ENCODE measurements around the gene SYNGR2. TPM values are rescaled to one million over a fixed set of nuclear protein-coding genes. Genes with fewer than 3 reads are reported as not detected.

SYNGR2 gene
- polyA plus RNA-seq, 1 donor (not counting 4 experiments of a cell fraction or from before 2014, with no cell fraction given): 103 TPM

DNA sequence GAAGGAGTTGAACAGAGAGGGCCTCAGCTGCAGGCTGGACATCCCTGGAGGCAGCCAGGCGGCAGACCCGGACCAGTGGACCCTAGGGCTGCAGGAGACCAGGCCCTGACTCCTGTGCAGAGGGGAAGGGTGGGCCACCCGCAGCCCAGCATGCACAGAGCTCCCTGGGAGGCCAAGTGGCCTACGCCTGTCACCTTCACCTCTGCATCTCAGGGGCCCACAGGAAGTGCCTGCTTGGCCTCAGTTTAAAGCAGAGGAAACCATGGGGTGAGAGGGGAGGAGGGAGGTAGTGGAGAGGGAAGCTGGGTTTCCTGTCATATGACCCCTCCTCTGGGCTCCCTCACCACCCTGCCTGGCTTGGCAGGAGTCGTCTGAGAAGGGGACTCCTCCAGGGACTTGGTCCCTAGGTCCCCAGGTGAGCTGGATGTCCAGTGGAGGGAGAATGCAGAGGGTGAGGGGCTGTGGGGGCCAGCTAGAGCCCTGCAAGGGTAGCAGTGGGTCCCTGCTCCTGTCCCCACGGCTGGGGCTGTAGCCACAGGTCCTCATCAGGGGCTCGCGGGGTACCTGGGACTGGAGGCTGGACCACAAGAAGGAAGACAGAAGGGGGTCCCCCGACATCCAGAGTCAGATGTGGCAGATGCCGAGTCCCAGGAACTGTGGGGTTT, 37.8 kb upstream of the SYNGR2 start, which contains the start of gene TMC8:
TMC8 (plus strand) TSS at position 335 of the 665 bp plus-strand sequence. CDS start 818 bp downstream, outside the sequence.
- H3K9me1 ChIP-seq (ENCODE audit: control insufficient read depth, extremely low read depth, insufficient read depth, low read length): peaks cover 4% of the 10 kb centered on the region
- no peak within 1 kb of the TSS for H3K9ac ChIP-seq (ENCODE audit: control insufficient read depth, extremely low read depth, insufficient read depth, low read length)
- FAIRE-seq (no peak), DNase-seq (ENCODE audit: low read depth, low spot score) (no peak)
- peaks cover 0 to 3% of the 10 kb centered on the region in 2 experiments for H3K36me3 ChIP-seq (ENCODE audit: control insufficient read depth in 2 of 2, extremely low read depth in 1 of 2, insufficient read depth in 2 of 2, low read length in 2 of 2)
- H4K20me1 ChIP-seq (ENCODE audit: control insufficient read depth, extremely low read depth, insufficient read depth, low read length): no peaks in the 10 kb centered on the region
- peaks cover 16% of the 10 kb centered on the region for H3K4me1 ChIP-seq (ENCODE audit: control insufficient read depth, extremely low read depth, insufficient read depth, low read length)
- H3K27me3 ChIP-seq (ENCODE audit: control insufficient read depth, extremely low read depth, insufficient read depth, low read length): peaks cover 31% of the 10 kb centered on the region
- dilution Hi-C loops (cut with MboI; ENCODE audit: extremely low pct_ligation_motif_present, low sequenced_read_pairs): no loop called here
- no peak within 1 kb of the TSS for H3K4me3 ChIP-seq (ENCODE audit: control insufficient read depth in 2 of 3, extremely low read depth in 1 of 3, insufficient read depth in 2 of 3, low read depth in 1 of 3, low read length in 3 of 3)
- no peak within 1 kb of the TSS for H2AFZ ChIP-seq (ENCODE audit: control insufficient read depth, low read length)
- H3K79me2 ChIP-seq (ENCODE audit: control insufficient read depth, insufficient read depth, low read length): peaks cover 4% of the 10 kb centered on the region
- H3K4me2 ChIP-seq (ENCODE audit: control insufficient read depth, extremely low read depth, insufficient read depth, low read depth, low read length): no peak within 1 kb of the TSS
- no peak within 1 kb of the TSS for H3K27ac ChIP-seq (ENCODE audit: control insufficient read depth, insufficient read depth, low read length)
- TF ChIP-seq CTCF (optimal IDR thresholded peaks at IDR 0.05 in 1 of 3, IDR thresholded peaks at IDR 0.05 in 1 of 3, conservative IDR thresholded peaks at IDR 0.05 in 1 of 3; ENCODE audit: extremely low read depth in 1 of 3, insufficient read depth in 2 of 3, low read length in 3 of 3) (no peak), EZH2 (IDR thresholded peaks at IDR 0.05; ENCODE audit: low read length) (no peak)
- H3K9me3 ChIP-seq (ENCODE audit: control insufficient read depth, low read depth, low read length): no peaks in the 10 kb centered on the region

DNA sequence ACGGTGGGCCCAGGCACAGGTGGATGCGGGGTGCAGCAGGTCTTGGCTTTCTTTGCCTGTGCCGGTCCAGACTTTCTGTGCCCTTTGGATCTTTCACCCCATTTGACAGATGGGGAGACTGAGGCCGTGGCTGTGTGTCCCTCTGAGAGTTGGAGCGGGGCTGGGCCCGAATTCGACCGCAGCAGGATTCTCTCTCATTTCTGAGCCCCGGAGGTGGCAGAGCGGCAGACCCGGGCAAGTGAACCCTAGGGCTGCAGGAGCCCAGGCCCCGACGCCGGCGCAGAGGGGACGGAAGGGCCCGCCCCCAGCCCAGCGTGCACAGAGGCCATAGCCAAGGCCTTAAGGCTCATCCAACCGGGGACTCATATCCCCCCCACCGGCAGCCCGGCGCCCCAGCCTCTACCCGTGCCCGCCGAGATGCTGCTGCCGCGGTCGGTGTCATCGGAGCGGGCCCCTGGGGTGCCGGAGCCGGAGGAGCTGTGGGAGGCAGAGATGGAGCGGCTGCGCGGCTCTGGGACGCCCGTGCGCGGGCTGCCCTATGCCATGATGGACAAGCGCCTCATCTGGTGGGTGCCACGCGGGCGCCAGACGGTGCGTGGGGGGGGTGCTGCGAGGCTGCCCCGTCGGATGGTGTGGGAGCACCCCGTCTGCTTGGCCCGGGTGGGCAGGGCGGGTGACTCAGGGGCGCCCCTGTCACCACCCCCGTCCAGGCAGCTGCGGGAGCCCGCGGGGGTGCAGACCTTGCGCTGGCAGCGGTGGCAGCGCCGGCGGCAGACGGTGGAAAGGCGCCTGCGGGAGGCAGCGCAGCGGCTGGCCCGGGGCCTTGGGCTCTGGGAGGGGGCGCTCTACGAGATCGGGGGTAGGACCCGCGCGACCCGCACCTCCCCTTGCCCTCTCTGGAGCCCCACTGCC, 37.0 kb upstream of the SYNGR2 start:
- FAIRE-seq (no peak), DNase-seq (ENCODE audit: low read depth, low spot score) (no peak)
- Histone ChIP-seq H2AFZ (ENCODE audit: control insufficient read depth, low read length) (no peak overlapping the region), H3K36me3 (ENCODE audit: control insufficient read depth in 2 of 2, extremely low read depth in 1 of 2, insufficient read depth in 2 of 2, low read length in 2 of 2) (no peaks in the 10 kb centered on the region), H3K9me3 (ENCODE audit: control insufficient read depth, low read depth, low read length) (no peaks in the 10 kb centered on the region), H3K4me3 (ENCODE audit: control insufficient read depth in 2 of 3, extremely low read depth in 1 of 3, insufficient read depth in 2 of 3, low read depth in 1 of 3, low read length in 3 of 3) (peak overlapping the region; percentile 14 to 34 (median 24)), H4K20me1 (ENCODE audit: control insufficient read depth, extremely low read depth, insufficient read depth, low read length) (no peaks in the 10 kb centered on the region), H3K27ac (ENCODE audit: control insufficient read depth, insufficient read depth, low read length) (no peak overlapping the region), H3K9me1 (ENCODE audit: control insufficient read depth, extremely low read depth, insufficient read depth, low read length) (peaks cover 4% of the 10 kb centered on the region), H3K9ac (ENCODE audit: control insufficient read depth, extremely low read depth, insufficient read depth, low read length) (peak overlapping the region; percentile 15), H3K4me2 (ENCODE audit: control insufficient read depth, extremely low read depth, insufficient read depth, low read depth, low read length) (peak overlapping the region; percentile 54), H3K79me2 (ENCODE audit: control insufficient read depth, insufficient read depth, low read length) (peaks cover 4% of the 10 kb centered on the region), H3K4me1 (ENCODE audit: control insufficient read depth, extremely low read depth, insufficient read depth, low read length) (peaks cover 16% of the 10 kb centered on the region), H3K27me3 (ENCODE audit: control insufficient read depth, extremely low read depth, insufficient read depth, low read length) (peaks cover 31% of the 10 kb centered on the region)
- dilution Hi-C loops (cut with MboI; ENCODE audit: extremely low pct_ligation_motif_present, low sequenced_read_pairs): no loop called here
- TF ChIP-seq CTCF (optimal IDR thresholded peaks at IDR 0.05 in 1 of 3, IDR thresholded peaks at IDR 0.05 in 1 of 3, conservative IDR thresholded peaks at IDR 0.05 in 1 of 3; ENCODE audit: extremely low read depth in 1 of 3, insufficient read depth in 2 of 3, low read length in 3 of 3): no peak
- no peak for TF ChIP-seq EZH2 (IDR thresholded peaks at IDR 0.05; ENCODE audit: low read length)
